ENCODE results near the gene DPP8.

Gene DPP8

GRCh38 chr15:65423150-65423975 lies 94.1 kb downstream of the DPP8 start:
- TF ChIP-seq, protein P1, sequence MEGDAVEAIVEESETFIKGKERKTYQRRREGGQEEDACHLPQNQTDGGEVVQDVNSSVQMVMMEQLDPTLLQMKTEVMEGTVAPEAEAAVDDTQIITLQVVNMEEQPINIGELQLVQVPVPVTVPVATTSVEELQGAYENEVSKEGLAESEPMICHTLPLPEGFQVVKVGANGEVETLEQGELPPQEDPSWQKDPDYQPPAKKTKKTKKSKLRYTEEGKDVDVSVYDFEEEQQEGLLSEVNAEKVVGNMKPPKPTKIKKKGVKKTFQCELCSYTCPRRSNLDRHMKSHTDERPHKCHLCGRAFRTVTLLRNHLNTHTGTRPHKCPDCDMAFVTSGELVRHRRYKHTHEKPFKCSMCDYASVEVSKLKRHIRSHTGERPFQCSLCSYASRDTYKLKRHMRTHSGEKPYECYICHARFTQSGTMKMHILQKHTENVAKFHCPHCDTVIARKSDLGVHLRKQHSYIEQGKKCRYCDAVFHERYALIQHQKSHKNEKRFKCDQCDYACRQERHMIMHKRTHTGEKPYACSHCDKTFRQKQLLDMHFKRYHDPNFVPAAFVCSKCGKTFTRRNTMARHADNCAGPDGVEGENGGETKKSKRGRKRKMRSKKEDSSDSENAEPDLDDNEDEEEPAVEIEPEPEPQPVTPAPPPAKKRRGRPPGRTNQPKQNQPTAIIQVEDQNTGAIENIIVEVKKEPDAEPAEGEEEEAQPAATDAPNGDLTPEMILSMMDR (IDR thresholded peaks at IDR 0.05; ENCODE audit: extremely low read depth, missing control alignments): no peak
- no peak for DNase-seq (ENCODE audit: low spot score)

GRCh38 chr15:65421360-65422215 lies 95.9 kb downstream of the DPP8 start:
- peak; percentile 80 for DNase-seq (ENCODE audit: low spot score)
- TF ChIP-seq, protein P1 (IDR thresholded peaks at IDR 0.05; ENCODE audit: extremely low read depth, missing control alignments): no peak

- TF ChIP-seq, protein P1 (IDR thresholded peaks at IDR 0.05; ENCODE audit: extremely low read depth, missing control alignments): no peak
- no peak for DNase-seq (ENCODE audit: low spot score)
These were observed 96.5 kb downstream of the DPP8 start for GRCh38 chr15:65420975-65421359.

GRCh38 chr15:65418596-65418995 lies 98.9 kb downstream of the DPP8 start:
- DNase-seq (ENCODE audit: low spot score): no peak
- TF ChIP-seq, protein P1 (IDR thresholded peaks at IDR 0.05; ENCODE audit: extremely low read depth, missing control alignments): no peak

DNA sequence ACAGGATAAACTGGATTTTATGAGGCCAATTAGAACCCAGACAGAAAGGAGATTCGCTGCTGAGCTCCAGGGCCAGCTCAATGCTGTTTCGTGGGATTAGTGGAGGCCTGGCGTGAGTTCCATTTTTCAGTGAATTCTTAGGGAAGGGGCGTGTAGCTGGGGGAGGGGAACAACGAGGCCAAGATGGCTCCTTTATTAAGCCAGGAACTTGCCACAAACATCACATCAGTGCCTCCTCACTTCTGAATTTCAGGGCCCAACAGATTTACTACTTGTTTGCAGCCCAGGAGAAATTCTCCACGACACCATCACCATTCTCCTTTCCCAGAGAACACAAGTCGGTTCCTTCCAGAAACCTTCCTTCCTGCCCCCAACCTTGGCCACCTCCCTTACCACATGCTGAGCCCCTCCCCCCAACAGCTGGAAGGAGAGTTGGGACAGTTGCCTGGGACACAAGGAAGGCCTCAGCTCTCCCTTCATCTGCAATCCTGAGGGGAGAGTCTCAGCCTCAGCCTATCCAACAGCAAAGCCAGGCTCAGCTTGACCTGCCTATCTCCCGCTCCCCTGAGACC lies 100.6 kb downstream of the DPP8 start:
- TF ChIP-seq, protein P1 (IDR thresholded peaks at IDR 0.05; ENCODE audit: extremely low read depth, missing control alignments): no peak
- DNase-seq (ENCODE audit: low spot score): no peak

- DNase-seq (ENCODE audit: low spot score): no peak
These were observed 102.5 kb downstream of the DPP8 start for GRCh38 chr15:65414841-65415621.

More at GRCh38 chr15:65414841-65415621, 102.5 kb downstream of the DPP8 start:
- TF ChIP-seq, protein P1 (IDR thresholded peaks at IDR 0.05; ENCODE audit: extremely low read depth, missing control alignments): no peak

Measured in GM20000 (cell line).